NCI-H2107 (cell line): ENCODE data around the gene TMEM240.
"Not testable (repeated sequence)": the region's sequence is repeated elsewhere in the genome, so short reads cannot be mapped to it uniquely, and the experiment has no call there.

Experiments used
- DNase-seq: peaks from one replicate; lab custom pipeline; 2025; lab: John Stamatoyannopoulos, UW

TMEM240 gene

DNA sequence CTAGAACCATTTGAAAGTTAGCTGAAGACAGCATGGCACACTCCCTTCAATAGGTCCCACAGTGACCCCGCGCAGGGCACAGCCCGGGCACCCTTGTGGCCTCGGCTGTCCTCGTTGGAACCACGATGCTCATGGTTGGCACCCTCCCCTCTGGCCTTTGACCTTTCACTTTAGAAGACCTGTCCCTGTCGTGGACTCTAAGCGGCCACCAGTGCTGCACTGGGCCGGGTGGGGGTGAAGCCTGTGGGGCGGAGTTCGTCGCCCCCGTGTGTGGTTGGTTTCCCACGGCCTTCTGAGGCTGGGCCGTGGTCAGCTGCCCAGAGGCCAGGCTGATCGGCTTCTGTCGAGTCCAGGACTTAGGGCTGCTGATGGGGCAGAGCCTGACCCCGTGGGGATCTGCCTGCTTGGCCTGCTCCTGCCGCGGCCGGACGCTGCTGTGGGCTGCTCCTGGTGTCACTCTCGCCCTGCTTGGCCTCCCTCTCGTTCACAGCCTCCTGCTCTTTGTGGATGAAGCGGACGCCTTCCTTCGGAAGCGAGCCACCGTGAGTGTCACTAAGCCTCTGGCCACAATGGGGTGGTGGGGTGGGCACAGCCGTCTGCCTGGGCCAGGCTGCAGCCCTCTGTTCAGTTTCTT lies 15.6 kb downstream of the TMEM240 start:
- not testable (repeated sequence) for DNase-seq

DNA sequence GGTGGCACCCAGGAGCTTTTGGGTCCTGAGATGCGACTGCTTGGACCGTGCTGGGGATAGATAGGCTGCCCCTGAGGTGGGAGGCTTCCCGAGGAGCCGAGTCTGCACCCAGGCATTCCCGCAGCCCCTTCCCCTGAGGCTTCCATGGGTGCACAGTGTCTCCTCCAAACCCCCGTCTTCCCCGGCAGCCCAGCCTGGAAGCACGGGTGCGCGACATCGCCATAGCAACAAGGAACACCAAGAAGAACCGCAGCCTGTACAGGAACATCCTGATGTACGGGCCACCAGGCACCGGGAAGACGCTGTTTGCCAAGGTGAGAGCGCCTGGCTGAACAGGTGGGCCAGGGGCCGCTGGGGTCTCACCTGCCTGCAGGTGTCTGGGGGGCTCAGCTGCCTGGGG lies 16.8 kb downstream of the TMEM240 start:
- DNase-seq: not testable (repeated sequence)

DNA sequence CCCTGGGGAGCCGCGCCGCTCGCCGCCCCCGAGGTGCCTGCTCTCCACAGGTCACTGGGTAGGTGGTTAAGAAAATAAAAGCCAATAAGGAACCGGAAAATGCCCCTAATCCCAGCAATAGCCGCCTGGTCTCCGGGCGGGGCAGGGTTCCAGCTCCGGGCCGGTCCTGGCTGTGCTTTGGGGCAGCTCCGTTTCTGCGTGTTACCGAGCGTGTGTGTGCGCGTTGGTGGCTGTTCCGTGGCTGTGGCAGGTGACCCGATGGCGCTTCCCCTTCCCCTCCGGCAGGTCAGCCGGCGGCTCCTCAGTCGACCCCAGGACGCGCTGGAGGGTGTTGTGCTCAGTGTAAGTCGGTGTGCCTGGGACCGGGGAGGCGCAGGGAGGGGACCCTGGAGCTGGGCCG lies 17.2 kb downstream of the TMEM240 start:
- not testable (repeated sequence) for DNase-seq

DNA sequence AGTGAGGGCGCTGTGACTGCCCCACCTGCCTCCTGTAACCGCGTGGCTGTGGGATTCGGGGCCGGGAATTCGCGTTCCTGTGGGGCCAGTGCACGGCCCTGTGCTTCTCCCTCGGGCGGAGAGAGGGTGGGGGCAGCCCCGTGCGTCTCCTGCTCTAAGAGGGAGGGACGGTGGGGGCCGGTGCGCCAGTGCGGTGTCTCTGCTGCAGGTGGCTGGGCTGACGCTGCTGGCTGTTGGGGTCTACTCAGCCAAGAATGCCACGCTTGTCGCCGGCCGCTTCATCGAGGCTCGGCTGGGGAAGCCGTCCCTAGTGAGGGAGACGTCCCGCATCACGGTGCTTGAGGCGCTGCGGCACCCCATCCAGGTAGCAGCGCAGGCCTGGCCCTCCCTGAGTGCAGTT lies 17.9 kb downstream of the TMEM240 start:
- DNase-seq: not testable (repeated sequence)

DNA sequence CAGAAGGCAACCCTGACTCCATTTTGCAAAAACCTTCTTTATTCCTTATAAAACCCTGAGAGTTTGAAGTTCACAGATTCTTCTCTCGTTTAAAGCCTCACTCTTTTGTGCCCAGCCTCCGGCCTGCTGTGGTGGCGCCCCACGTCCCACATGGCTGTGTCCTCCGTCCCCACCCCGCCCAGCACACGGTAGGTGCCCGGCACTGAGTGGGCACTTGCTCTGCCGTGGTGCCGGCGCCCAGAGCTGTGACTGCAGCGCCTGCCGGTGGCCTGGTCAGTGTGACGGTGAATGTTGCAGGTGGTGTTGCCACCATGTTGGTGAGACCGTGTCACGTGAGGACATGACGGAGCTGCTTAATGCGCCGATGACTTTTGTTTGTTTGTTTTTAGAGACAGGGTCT lies 19.1 kb downstream of the TMEM240 start:
- DNase-seq: no peak

DNA sequence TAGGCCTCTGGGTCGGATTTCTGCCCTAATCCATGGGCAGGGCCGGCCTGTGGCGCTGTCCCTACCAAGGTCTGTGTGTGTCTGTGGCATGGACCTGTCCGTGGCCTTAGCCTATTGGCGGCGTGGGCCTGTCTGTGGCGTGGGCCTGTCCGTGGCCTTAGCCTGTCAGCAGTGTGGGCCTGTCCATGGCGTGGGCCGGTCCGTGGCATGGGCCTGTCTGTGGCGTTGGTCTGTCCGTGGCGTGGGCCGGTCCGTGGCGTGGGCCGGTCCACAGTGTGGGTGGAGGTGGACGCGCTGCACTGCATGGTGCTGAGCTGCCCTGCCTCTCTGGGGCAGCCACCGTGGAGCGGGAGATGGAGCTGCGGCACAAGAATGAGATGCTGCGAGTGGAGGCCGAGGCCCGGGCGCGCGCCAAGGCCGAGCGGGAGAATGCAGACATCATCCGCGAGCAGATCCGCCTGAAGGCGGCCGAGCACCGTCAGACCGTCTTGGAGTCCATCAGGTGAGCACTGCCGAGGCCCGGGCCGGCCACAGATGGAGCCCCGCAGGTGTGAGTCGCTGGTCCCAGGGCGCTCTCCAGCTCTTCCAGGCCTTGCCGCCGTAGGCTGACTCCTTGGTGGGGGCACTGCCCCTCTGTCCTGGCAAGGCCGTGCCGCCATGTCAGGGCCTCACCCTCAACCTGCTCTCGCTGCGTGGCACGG lies 20.5 kb downstream of the TMEM240 start:
- DNase-seq: not testable (repeated sequence)

DNA sequence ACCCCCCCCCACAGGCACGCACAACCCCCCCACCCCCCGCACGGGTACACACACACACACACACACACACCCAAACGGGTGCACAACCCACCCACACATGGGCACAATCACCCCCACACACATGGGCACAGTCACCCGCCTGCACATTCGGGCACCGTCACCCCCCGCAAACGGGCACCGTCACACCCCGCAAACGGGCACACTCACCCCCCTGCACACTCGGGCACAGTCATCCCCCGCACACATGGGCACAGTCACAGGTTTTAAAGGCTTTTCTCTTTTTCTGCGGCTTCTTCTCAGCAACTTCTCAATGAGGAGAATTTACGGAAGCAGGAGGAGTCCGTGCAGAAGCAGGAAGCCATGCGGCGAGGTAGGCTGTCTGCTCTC lies 21.8 kb downstream of the TMEM240 start:
- DNase-seq: not testable (repeated sequence)

DNA sequence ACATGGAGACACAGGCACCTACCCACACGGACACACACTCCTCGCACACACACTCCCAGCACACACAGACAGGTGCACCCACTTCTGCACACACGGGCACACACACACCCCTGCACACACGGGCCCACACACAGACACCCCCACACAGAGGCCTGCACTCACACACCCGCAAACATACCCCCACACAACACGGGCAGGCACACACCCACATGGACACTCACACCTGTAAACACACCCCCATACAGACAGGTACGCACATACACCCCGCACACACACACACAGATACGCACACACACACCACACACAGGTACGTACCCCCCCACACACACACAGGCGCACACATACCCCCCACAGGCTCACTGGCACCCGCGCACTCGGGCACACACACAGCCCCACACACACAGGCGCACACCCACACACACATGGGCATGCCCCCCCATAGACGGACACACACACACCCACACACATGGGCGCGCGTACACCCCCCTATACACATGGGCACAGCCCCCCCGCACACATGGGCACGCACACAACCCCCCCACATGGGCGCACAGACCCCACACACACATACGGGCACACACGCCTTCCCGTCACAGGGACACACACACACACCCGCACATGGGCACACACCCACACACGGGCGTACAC lies 22.3 kb downstream of the TMEM240 start:
- no peak for DNase-seq

DNA sequence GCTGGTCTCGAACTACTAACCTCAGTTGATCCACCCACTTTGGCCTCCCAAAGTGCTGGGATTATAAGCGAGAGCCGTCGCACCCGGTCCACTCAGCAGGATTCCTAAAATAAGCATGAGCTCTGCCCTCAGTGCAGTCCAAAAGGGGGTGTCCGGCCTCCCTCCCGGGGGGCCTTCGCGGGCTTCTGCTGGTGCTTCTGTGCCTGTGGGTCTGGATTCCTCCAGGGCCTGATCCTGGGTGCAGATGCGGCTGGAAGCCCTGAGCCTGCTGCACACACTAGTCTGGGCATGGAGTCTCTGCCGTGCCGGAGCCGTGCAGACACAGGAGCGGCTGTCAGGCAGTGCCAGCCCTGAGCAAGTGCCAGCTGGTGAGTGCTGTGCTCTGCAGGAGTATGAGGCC lies 23.5 kb downstream of the TMEM240 start:
- DNase-seq: not testable (repeated sequence)

DNA sequence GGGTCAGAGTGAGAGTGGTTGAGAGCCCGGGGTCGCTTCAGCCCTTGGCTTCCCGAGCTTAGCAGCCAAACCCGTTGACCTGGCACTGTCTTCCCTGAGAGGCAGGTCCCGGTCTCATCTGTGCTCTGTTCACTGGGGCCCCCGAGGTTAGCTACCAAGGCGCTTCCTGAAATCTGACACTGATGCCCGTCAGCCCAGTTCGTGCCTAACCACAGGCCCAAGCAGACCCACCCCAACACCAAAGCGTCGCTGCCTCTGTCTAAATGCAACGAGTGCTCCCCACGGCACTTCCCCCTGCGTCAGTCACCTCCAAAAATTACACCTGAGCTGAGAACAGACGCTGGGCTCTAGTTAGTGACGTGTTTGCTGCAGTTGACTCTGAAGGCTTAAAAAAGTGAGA lies 26.0 kb downstream of the TMEM240 start:
- DNase-seq: not testable (repeated sequence)

DNA sequence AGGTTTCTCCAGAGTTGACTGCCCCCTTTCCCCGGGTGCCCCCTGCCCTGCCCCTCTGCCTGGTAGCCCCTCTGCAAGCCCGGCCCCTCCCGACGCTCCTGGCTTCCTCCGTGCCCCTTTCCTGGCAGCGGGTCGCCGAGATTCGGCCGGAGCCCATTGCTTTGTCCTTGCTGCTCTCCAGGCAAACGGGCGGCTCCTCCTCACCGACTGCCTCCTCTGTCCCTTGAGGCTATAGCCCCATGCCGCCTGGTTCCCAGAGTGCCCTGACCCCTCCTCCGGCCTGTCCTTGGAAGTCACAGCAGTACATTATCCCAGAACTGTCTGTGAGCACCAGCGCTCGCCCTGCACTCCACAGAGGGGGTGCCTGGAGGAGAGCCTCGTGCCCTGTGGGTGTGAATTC lies 26.7 kb downstream of the TMEM240 start:
- DNase-seq: not testable (repeated sequence)

DNA sequence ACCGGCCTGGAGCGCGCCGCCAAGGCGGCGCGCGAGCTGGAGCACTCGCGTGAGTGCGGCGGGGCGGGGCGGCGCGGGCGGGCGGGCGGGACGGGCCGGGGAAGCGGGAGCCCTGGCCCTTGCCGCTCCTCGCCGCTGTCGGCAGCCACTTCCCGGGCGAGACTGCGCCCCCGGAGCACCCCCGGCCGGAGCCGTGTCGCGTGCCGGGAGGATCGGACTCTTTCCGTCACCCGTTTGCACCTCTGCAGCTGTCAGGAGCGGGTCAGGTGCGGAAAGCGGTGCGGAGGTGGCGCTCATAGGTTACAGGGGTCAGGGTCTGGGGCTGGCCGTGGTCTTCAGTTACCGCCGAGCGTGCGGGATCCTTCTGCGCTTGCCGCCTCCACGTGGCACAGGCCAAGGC lies 28.0 kb downstream of the TMEM240 start:
- DNase-seq: not testable (repeated sequence)

DNA sequence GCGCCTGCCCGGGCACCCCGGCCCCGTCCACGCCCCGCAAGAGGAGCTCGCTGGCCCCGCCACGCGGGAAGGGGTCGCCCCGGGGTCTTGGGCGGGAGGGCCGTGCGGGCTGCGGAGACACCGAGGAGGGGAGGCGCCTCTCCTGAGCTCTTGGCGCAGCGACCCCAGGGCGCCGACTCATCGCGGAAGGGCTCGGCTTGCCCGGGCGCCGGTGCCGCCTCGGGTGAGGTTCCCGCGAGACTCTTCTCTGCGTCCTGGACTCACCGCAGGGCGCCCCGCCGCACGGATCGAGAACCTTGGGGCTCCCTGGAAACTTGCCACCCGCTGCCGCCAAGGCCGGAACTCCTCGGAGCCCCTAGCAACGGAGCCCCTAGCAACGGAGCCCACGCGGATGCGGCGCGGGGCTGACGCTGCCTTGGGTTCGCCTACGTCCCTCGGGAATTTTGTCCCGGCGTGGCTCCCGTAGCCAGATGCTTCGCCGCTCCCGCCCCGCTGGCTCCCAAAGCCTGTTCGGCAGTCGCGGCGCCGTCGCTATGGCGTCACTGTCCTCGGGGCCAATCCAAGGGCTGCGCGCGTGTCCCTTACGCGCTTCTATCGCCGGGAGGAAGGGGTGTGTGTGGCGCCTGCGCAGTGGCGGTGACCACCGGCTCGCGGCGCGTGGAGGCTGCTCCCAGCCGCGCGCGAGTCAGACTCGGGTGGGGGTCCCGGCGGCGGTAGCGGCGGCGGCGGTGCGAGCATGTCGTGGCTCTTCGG lies 28.7 kb downstream of the TMEM240 start, which contains the start of gene ATAD3A:
Gene ATAD3A, plus strand, starts transcription at position 630 of the 753 bp plus-strand sequence. Its CDS starts 107 bp downstream, at position 737.
- DNase-seq: peak; percentile 25

DNA sequence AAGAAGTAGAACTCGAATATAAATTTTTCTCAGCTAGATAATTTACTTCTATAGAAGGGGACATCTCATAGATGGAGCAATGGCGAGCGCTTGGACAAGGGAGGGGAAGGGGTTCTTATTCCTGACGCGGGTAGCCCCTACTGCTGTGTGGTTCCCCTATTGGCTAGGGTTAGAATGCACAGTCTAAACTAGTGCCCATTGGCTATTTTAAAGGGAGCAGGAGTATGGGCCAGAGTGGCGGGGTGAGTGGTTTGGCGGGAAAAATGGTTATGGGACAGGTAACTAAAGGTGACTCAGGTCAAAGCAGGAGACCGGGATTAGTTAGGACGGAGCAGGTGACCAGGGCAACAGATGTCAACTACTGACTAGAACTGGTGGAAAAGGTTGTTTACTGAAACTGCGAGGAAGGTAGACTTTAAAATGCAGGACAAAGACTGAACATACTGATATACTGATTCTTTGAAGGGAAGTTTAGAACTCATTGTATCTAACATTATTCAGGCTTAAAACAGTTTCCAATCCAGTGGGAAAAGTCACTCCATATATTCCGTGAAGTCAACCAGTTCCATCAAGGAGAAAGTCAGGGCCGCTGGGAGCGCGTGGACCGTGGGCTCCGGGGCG lies 29.4 kb downstream of the TMEM240 start:
- no peak for DNase-seq

DNA sequence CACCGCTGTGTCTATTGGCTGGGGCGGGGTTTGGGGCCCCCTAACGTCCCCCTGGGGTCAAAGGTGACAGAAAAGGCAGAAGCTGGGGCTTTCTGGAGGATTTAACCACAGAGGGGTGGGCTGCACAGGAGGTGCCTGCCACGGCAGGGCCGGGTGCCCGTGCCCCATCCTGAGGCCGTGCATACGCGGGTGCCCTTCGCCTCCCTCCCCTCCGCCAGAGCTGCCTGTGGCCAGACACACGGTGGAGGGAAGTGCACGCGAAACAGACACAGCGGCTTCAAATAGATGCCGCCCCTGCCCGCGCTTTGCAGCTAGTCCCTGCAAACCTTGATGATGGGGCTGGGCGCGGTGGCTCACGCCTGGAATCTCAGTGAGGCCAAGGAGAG lies 31.0 kb downstream of the TMEM240 start:
- not testable (repeated sequence) for DNase-seq

DNA sequence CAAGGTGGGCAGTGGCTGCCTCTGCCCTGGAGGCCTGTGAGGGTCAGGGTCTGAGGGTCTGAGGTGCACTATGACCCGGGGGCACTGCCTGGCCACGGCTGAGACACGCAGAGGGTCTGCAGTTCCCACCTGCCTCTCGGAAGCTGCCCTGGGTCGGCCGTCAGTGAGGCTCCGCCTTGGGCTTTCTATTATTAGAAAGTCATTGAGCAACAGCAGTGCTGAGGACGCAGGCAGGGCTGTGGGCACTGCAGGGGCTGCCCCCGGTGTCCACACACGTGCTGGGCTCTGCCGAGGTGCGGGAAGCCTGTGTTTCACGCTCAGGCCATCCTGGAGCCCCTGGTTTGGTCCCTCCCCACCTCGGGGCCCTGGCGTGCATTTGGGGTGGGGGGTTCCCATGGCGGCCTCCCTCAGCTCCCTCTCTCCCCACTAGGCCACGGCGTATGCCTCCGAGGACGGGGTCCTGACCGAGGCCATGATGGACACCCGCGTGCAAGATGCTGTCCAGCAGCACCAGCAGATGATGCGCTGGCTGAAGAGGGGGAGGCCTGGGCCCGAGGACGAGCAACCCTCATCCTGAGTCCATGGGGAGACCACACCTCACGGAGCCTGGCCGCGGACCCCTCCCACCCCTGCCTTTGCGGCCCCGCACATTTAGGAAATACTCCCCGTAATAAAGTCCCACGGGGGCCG lies 31.5 kb downstream of the TMEM240 start:
- DNase-seq: not testable (repeated sequence)

DNA sequence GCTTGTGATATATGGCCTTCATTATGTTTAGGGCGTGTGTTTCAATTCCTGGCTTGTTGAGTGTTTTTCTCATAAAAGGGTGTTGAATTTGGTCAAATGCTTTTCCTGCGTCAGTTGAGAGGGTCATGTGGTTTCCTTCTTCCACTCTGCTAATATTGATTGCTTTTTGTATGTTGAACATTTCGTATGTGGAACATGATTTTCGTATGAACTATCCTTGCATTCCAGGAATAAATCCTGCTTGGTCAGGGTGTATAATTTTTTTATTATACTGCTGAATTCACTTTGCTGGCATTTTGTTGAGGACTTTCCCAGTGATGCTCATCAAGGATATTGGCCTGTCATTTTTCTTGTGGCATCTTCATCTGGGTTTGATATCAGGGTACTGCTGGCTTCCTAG lies 33.1 kb downstream of the TMEM240 start:
- no peak for DNase-seq

DNA sequence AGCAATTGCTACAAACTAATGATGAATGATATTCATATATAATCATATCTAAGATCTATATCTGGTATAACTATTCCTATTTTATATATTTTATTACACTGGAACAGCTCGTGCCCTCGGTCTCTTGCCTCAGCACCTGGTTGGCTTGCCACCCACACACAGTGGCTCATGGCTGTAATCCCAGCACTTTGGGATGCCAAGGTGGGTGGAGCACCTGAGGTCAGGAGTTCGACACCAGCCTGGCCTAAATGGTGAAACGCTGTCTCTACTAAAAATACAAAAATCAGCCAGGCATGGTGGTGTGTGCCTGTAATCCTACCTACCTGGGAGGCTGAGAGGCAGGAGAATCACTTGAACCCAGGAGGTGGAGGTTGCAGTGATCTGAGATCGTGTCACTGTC lies 34.6 kb downstream of the TMEM240 start:
- not testable (repeated sequence) for DNase-seq

DNA sequence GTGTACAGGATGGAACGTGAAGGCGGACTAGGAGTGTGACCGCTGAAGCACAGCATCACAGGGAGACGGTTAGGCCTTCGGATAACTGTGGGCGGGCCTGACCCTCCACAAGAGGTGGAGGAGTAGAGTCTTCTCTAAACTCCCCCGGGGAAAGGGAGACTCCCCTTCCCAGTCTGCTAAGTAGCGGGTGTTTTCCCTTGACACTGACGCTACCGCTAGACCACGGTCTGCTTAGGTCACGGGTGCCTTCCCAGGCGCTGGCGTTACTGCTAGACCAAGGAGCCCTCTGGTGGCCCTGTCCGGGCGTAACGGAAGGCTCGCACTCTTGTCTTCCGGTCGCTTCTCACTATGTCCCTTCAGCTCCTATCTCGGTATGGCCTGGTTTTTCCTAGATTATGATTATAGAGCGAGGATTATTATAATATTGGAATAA lies 35.0 kb downstream of the TMEM240 start:
- not testable (repeated sequence) for DNase-seq

DNA sequence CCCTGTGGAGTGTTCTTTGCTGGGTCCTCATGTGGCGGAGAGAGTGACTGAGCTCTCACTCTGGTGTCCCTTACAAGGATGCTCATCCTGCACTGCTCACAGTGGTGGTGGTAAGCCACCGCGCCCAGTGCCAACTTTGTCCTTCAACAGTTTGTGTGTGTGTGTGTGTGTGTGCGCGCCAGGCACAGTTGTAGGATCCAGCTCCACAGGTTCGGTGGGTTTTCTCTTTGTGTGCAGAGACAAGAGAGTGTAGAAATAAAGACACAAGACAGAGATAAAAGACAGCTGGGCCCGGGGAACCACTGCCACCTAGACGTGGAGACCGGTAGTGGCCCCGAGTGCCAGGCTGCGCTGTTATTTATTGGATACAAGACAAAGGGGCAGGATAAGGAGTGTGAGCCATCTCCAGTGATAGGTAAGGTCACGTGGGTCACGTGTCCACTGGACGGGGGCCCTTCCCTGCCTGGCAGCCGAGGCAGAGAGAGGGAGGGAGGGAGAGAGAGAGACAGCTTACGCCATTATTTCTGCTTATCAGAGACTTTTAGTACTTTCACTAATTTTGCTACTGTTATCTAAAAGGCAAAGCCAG lies 35.6 kb downstream of the TMEM240 start:
- peak; percentile 7 for DNase-seq

DNA sequence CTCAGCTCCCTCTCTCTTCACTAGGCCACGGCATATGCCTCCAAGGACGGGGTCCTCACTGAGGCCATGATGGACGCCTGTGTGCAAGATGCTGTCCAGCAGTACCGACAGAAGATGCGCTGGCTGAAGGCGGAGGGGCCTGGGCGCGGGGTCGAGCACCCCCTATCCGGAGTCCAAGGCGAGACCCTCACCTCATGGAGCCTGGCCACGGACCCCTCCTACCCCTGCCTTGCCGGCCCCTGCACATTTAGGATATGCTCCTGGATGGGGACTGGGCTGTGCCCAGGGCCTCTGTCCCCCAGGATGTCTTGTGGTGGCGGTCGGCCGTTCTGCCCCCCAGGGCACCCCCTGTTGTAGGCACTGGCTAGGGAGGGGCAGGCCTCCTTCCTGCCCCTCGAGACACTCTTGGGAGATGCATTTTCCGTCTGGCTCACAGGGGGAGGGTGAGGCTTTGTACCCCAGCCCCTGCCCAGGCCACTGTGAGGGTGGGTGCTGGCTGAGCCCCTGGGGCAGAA lies 44.9 kb downstream of the TMEM240 start:
- DNase-seq: not testable (repeated sequence)
